PC-3 (cell line): Measurements from ENCODE around the gene KDM4C. TPM values are rescaled to one million over a fixed set of nuclear protein-coding genes. Genes with fewer than 3 reads are reported as not detected.

Experiments used
- ATAC-seq: fragments of 200-7000 bp; cut with Tn5 transposase; 2 replicates; pipeline ENCODE4 v1.9.1; 2020; ENCODE audit warnings: mild to moderate bottlenecking, moderate library complexity
- BruUV-seq: library from RNA; stranded (reverse); fragments of 400-500 nt; replicated peaks from 2 replicates; lab custom pipeline; 2021; lab: Mats Ljungman, UMichigan
- CTCF ChIA-PET: fragments of 300-600 bp; sonication (Branson Sonifier 250); formaldehyde crosslinking; loops from one replicate; lab custom pipeline; 2022; ENCODE audit warnings: antibody characterized with exemption; lab: Charles Lee
- POLR2A ChIA-PET: fragments of 300-600 bp; sonication (Branson Sonifier 250); formaldehyde crosslinking; loops from one replicate; lab custom pipeline; 2022; ENCODE audit warnings: antibody characterized with exemption; ENCODE audit not compliant: unreplicated experiment; lab: Charles Lee
- DNase-seq: peaks from one replicate; pipeline ENCODE4 v3.0.0-alpha.2; 2015
- H2AFZ ChIP-seq: fragments of 300-600 bp; sonication (generic); 2 replicates; pipeline ENCODE4 v1.6.0; 2016; ENCODE audit warnings: antibody characterized with exemption, low read length
- H3F3A ChIP-seq: fragments of 300-600 bp; sonication (generic); one replicate; pipeline ENCODE4 v1.6.0; 2017; ENCODE audit warnings: antibody characterized with exemption, low read length, control low read depth, mild to moderate bottlenecking; ENCODE audit not compliant: unreplicated experiment
- H3K27ac ChIP-seq: fragments of 300-600 bp; sonication (generic); 2 replicates; pipeline ENCODE4 v1.5.1; 2016; ENCODE audit warnings: mild to moderate bottlenecking, low read length
- H3K27me3 ChIP-seq: fragments of 300-600 bp; sonication (generic); 2 replicates; pipeline ENCODE4 v1.6.1; 2016; ENCODE audit warnings: low read length, mixed read lengths
- H3K36me3 ChIP-seq: fragments of 300-600 bp; sonication (generic); 2 replicates; pipeline ENCODE4 v1.6.1; 2016; ENCODE audit warnings: low read depth, mixed run types, low read length, mixed read lengths
- H3K4me1 ChIP-seq: fragments of 300-600 bp; sonication (generic); 2 replicates; pipeline ENCODE4 v1.5.1; 2016; ENCODE audit warnings: low read length; ENCODE audit not compliant: insufficient read depth
- H3K4me2 ChIP-seq: fragments of 300-600 bp; sonication (generic); 2 replicates; pipeline ENCODE4 v1.6.0; 2016; ENCODE audit warnings: low read length
- H3K4me3 ChIP-seq: fragments of 300-600 bp; sonication (generic); 2 replicates; pipeline ENCODE4 v1.5.1; 2016; ENCODE audit warnings: mild to moderate bottlenecking, low read length, mixed read lengths
- H3K79me2 ChIP-seq: fragments of 300-600 bp; sonication (generic); 2 replicates; pipeline ENCODE4 v1.6.1; 2017; ENCODE audit warnings: low read length, mixed read lengths
- H3K9ac ChIP-seq: fragments of 300-600 bp; sonication (generic); 2 replicates; pipeline ENCODE4 v1.6.0; 2016; ENCODE audit warnings: mild to moderate bottlenecking, low read length
- H3K9me2 ChIP-seq: fragments of 300-600 bp; sonication (generic); replicated peaks from 2 replicates; pipeline ENCODE4 v1.6.1; 2016; ENCODE audit warnings: mixed run types, low read length, mixed read lengths
- H3K9me3 ChIP-seq: fragments of 300-600 bp; sonication (generic); 2 replicates; pipeline ENCODE4 v1.6.1; 2016; ENCODE audit warnings: low read length, mixed read lengths
- H4K20me1 ChIP-seq: fragments of 300-600 bp; sonication (generic); 2 replicates; pipeline ENCODE4 v1.6.1; 2016; ENCODE audit warnings: low read length, mixed read lengths
- CTCF ChIP-seq: fragments of 300-600 bp; sonication (generic); conservative IDR thresholded peaks from 2 replicates; pipeline ENCODE4 v1.5.1; 2017; ENCODE audit warnings: antibody characterized with exemption, low read depth, mild to moderate bottlenecking, low read length
- EZH2 ChIP-seq: fragments of 300-600 bp; sonication (generic); IDR thresholded peaks from one replicate; pipeline ENCODE4 v1.6.1; 2017; ENCODE audit warnings: antibody characterized with exemption, mild to moderate bottlenecking, low read length; ENCODE audit not compliant: unreplicated experiment
- EZH2phosphoT487 ChIP-seq: fragments of 300-600 bp; sonication (generic); IDR thresholded peaks from 2 replicates; pipeline ENCODE4 v1.6.1; 2018; ENCODE audit warnings: mild to moderate bottlenecking, antibody characterized with exemption, low read length, borderline replicate concordance
- intact Hi-C: fragments of 100-400 bp; cut with micrococcal nuclease; formaldehyde crosslinking; loops from 2 replicates; pipeline ENCODE4 v1.9.0; 2023
- total RNA-seq: library from RNA; depleted of rRNA; stranded (reverse); fragments of >200 nt; gene quantifications from 2 replicates; pipeline ENCODE4 v1.2.3, GENCODE V29; 2014

Gene KDM4C
- total RNA-seq, 1 experiment from 2014 or later: 27.0 TPM

- Histone ChIP-seq H3K9me3 (no peaks in the 10 kb centered on the region), H3K4me3 (no peak overlapping the region), H3K9ac (no peak overlapping the region), H3F3A (no peaks in the 10 kb centered on the region), H2AFZ (no peak overlapping the region), H3K36me3 (no peaks in the 10 kb centered on the region), H4K20me1 (no peaks in the 10 kb centered on the region), H3K27me3 (no peaks in the 10 kb centered on the region), H3K79me2 (no peaks in the 10 kb centered on the region), H3K9me2 (no peaks in the 10 kb centered on the region), H3K4me1 (no peaks in the 10 kb centered on the region), H3K4me2 (no peak overlapping the region), H3K27ac (no peak overlapping the region)
- CTCF ChIA-PET: no interaction called here
- POLR2A ChIA-PET: no interaction called here
- TF ChIP-seq EZH2 (no peak), CTCF (no peak), EZH2phosphoT487 (no peak)
- ATAC-seq: no peak
- no TSS peak for BruUV-seq
- intact Hi-C loops: no loop called here
- no peak for DNase-seq
Observed at GRCh38 chr9:7089406-7090193, 331.8 kb downstream of the KDM4C start.

- Histone ChIP-seq H3K9ac (no peak overlapping the region), H3K79me2 (no peaks in the 10 kb centered on the region), H3K4me2 (no peak overlapping the region), H3K9me3 (no peaks in the 10 kb centered on the region), H3K27ac (no peak overlapping the region), H4K20me1 (no peaks in the 10 kb centered on the region), H3K9me2 (no peaks in the 10 kb centered on the region), H3K4me3 (no peak overlapping the region), H2AFZ (no peak overlapping the region), H3K36me3 (no peaks in the 10 kb centered on the region), H3F3A (no peaks in the 10 kb centered on the region), H3K27me3 (no peaks in the 10 kb centered on the region), H3K4me1 (peaks cover 7% of the 10 kb centered on the region; the same call in 1 of the 2 replicates)
- no peak for DNase-seq
- intact Hi-C loops: no loop called here
- BruUV-seq: no TSS peak
- ATAC-seq: no peak
- ChIA-PET CTCF (no interaction called here), POLR2A (no interaction called here)
- TF ChIP-seq EZH2phosphoT487: no peak
- TF ChIP-seq EZH2: no peak
- TF ChIP-seq CTCF: no peak
Observed at GRCh38 chr9:7093040-7093439, 335.3 kb downstream of the KDM4C start.

GRCh38 chr9:7094052-7094451, 336.3 kb downstream of the KDM4C start:
- TF ChIP-seq EZH2: no peak
- peak; percentile 47 for TF ChIP-seq CTCF
- no TSS peak for BruUV-seq
- no peaks in the 10 kb centered on the region for H3K9me2 ChIP-seq
- intact Hi-C loops: no loop called here
- H3K4me1 ChIP-seq: peaks cover 11% of the 10 kb centered on the region; the same call in 1 of the 2 replicates
- CTCF ChIA-PET: no interaction called here
- peak; percentile 50 for DNase-seq
- no peaks in the 10 kb centered on the region for H3K9me3 ChIP-seq
- no peak overlapping the region for H3K4me3 ChIP-seq
- no peaks in the 10 kb centered on the region for H3F3A ChIP-seq
- H3K36me3 ChIP-seq: no peaks in the 10 kb centered on the region
- peak; percentile 64 for ATAC-seq
- H3K27ac ChIP-seq: no peak overlapping the region
- POLR2A ChIA-PET: no interaction called here
- H3K27me3 ChIP-seq: no peaks in the 10 kb centered on the region
- H4K20me1 ChIP-seq: no peaks in the 10 kb centered on the region
- no peaks in the 10 kb centered on the region for H3K79me2 ChIP-seq
- H2AFZ ChIP-seq: 0 out of 2 replicates have a peak overlapping the region, but pooled peaks have one; percentile 11
- H3K4me2 ChIP-seq: no peak overlapping the region
- no peak overlapping the region for H3K9ac ChIP-seq
